DMS79 treated with DMSO at 0.1 percent for 48 hours (cell line): ENCODE measurements around the gene C16orf89.
A peak's percentile ranks its signal among the peaks of the same experiment; 100 is the strongest.

Experiments used
- DNase-seq: peaks from one replicate; lab custom pipeline; 2025; lab: John Stamatoyannopoulos, UW

Gene C16orf89

DNA sequence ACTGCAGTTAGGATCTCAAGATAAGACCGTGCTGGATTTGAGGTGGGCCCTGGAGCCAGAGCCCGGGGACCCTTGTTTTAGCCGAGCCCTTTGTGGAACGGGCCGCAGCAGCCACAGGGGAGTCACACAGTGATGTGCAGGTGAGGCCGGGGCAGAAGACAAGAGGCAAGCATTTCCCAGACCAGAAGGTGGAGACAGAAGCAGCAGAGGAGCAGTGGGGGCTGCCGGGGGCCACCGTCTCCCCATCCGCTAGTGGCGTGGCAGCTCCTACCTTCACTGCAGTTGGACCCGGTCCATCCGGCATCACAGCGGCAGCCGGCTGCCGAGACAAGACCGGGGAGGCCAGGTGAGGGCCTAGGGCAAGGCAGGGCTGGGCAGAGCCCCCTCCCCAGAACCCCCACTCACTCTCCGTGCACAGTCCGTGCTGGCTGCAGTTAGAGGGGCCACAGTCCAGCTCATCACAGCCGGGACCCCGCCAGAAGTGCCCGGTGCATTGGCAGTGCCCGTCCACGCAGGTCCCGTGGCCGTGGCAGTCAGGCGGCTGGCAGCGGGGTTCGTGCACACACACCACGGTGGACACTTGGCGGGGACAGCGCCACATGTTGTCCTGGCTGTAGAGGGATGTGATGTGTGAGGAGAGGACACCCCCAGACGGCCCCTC, 38.1 kb downstream of the C16orf89 start:
- DNase-seq: no peak

DNA sequence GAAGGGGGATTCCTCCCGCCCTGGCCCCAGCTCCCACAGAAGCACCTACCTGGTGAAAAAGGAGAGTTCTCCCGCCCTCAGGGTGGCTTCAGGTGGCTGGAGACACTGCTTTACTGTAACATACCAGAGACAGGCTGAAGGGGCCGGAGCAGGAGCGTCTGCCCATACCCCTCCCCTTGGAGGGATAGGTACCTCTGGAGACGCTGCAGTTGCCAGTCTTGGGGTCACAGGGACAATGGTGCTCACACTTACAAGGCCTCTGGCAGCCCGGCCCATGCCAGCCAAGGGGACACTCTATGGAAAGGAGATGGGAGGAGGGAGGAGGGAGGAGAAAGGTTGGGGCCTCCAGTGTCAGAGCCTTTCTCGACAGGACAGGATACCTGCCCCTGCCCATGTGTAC, 38.7 kb downstream of the C16orf89 start:
- no peak for DNase-seq

GRCh38 chr16:5026664-5027063, 39.1 kb downstream of the C16orf89 start:
- no peak for DNase-seq

DNA sequence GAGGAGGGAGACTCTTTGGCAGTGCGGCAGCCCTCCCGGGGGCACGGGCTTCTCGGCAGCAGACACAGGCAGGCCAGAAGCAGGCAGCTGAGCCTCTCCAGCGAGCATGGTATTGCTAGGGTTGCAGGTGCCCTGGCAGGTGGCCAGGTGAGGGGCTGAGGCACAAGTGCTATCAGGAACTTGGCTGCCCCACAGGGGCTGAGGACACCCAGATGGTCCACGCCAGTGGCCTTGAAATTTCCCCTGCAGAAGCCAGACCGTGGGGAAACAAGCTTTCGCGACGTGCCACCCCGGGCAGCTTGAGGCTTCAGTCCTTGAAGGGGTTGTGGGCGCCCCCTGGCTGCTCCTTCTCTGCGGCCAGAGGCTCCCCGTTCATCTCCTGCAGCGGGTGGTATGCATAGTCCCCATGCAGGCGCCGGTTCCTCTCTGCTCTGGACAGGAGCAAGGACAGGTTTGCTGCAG, 40.6 kb downstream of the C16orf89 start:
- peak; percentile 72 for DNase-seq

DNA sequence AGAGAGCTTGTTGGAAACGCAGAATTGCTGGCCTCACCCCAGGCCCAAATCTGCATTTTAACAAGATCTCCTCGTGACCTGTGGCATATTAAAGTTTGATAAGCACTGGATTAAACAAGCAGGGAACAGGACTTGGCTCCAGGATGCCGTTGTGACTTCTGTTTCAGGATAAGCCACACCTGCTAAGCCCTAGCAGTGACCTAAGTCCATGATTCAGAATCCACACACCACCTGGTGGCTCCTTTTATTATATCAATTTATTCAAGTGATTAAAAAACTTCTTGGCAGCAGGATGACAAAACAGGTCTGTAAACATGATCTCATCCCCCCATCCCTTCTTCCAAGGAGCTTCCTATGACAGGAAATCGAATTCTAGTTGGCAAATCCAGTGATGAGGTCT, 41.1 kb downstream of the C16orf89 start:
- DNase-seq: peak; percentile 80

DNA sequence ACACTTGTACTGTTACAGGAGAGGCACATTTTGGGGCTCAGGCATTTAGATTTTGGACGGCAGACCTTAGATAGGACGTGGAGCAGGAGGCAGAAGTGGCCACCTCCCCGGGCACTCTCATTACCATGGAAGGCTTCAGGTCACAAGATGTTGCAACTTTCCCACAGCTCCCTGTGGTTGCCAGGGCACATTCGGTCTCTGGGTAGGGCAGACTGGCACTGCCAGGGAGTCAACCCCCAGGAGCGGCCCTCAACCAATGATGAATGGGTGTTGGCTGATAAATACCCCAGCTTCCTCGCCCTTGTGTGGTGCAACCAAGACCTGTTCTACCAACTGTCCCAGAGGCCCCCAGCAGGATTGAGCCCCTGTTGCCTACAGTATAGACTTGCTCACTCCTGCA, 43.2 kb downstream of the C16orf89 start:
- no peak for DNase-seq

- DNase-seq: no peak
Measured at GRCh38 chr16:5020551-5020950, 45.2 kb downstream of the C16orf89 start.

DNA sequence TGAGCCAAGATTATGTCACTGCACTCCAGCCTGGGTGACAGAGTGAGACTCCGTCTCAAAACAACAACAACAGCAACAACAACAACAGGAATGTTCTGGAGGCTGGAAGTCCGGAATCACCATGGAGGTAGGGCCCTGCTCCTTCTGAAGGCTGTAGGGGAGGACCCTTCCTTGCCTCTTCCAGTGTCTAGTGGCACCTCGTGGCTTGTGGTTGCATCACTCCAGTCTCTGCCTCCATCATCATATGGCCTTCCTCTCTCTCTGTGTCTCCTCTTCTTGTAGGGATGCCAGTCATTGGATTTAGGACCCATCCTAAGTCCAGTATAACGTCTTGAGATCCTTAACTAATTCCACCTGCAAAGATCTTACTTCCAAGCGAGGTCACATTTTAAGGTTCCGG, 46.0 kb downstream of the C16orf89 start:
- no peak for DNase-seq

GRCh38 chr16:5018793-5019192, 47.0 kb downstream of the C16orf89 start:
- no peak for DNase-seq

GRCh38 chr16:5017678-5017969, 48.1 kb downstream of the C16orf89 start:
- DNase-seq: no peak

DNA sequence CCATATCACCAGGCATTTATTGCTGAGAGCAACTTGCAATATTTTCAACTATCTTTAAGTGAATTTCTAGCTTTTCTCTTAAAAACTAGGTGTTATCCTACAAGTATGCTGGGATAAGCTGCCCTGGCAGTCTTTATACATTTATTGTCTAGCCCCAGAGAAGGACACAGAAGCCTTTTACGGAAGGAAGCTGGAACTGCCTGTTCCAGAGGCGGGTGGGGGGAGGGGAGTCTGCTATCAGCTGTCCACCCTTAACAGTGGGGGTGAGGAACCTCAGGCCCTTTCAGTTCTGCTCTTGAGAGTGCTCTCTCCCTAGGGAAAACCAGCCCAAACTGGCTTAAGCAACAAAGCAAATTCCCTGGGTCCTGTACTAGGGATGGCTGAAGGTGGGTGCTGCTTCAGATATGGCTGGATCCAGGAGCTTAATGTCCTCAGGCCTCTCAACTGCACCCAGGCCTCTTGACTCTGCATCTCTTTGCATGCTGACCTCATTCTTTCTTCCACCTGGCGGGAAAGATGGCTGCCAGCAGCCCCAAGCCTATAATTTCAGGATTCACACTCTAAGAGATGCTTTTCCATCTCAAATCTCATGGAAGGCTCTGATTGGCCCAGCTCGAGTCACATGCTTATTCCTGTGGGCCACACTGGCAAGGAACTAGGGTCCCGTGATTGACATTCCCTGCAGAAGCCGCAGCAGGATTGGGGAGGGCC, 48.6 kb downstream of the C16orf89 start:
- DNase-seq: no peak

DNA sequence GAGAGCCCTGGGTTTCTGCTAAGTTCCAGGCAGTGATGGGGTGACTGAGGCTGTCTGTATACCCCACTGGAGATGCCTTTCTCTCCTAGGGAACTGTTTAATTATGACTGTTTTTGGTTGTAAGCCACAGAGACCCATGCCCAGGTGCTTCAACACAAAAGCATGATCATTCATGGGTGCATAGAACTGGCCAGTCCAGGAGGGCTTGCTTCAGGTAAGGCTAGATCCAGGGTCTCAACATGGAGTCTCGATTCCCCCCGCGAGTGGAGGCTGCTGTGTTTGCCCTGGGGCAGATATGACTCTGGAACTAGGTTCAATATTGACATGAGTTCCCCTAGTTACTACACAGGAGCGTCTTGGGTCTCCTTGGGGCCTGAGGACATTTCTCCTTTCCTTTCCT, 49.9 kb downstream of the C16orf89 start:
- no peak for DNase-seq

- no peak for DNase-seq
Measured at GRCh38 chr16:5015351-5015750, 50.4 kb downstream of the C16orf89 start.

- DNase-seq: no peak
Measured at GRCh38 chr16:5012887-5013286, 52.9 kb downstream of the C16orf89 start.

DNA sequence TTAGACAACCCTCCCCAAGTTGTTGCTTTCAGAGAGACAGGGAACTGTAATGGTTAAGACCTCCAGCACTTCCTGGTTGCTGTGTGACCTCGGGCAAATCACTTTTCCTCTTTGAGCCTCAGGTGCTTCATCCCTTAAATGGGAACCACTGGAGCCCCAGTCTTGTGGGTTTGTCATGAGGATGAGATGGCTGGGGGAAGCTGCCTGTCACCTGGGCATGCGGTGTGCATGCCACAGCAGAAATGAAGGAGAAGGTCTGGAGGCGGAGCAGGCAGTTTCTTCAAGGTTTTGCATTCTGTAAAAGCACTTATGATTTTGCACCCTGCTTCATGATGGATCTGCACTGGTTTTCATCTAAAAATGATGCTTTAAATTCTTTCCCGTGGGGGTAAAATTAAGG, 54.1 kb downstream of the C16orf89 start:
- no peak for DNase-seq

DNA sequence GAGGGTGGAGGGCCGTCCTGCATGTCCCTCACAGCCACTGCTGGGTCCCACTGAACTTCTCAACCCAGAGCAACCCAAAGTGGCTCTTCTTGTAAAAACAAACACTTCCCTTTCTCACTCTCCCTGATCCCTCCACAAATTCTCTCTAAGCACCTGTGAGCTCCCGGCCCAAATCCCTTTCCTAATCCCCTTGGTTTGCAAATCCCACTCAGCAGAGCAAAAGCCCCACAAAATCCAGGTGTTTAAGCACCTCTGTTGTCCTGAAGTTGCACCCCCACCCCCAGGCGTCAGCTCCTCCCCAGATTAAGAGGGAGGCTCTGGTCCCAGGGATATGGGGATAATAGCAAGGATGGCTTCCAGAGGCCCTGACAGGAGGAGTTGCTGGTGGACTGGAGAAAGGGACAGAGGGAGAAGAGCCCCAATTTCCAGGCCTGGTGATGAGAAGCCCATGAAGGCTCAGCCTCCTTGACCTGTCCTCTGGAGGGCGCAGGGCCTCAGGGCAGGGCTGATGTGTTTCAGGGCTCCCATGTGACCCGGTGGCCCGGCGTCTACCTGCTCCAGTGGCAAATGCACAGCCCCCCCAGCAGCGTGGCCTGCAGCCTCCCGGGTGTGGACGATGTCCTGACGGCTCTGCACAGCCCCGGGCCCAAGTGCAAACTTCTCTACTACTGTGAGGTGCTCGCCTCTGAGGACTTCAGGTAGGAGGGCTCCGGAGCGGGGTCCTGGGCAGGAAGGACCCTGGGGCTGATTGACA, 55.0 kb downstream of the C16orf89 start:
- DNase-seq: no peak

DNA sequence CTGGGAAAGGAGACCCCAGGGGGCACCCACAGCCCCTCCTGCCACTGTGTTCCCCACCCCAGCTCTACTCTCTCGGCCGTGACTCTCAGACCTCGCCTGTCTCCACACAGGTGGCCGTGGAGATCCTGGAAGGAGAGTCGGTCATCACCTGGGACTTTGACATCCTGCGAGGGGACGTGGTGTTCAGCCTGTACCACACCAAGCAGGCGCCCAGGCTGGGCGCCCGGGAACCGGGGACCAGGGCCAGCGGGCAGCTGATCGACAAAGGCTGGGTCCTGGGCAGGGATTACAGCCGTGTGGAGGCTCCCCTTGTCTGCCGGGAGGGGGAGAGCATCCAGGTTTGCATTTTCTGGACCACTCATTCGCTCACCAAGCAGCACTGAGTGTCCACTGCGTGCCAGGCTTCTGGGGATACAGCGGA, 57.4 kb downstream of the C16orf89 start:
- DNase-seq: no peak

DNA sequence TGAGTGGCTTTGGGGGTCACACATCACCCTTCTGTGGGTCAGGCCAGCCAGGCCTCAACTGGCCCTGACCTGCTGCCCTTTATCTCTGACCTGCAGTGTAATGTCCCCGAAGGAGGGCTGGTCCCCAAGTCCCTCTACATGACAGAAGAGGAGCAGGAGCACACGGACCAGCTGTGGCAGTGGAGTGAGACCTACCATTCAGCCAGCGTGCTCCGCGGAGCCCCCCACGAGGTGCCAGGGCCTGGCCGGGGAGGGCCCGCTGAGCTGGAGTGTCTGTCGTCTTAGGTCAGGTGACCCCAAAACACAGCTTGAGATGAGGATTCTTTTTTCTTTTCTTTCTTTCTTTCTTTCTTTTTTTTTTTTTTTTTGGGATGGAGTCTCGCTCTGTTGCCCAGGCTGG, 58.5 kb downstream of the C16orf89 start:
- DNase-seq: no peak

- no peak for DNase-seq
Measured at GRCh38 chr16:5006348-5007193, 59.2 kb downstream of the C16orf89 start.

DNA sequence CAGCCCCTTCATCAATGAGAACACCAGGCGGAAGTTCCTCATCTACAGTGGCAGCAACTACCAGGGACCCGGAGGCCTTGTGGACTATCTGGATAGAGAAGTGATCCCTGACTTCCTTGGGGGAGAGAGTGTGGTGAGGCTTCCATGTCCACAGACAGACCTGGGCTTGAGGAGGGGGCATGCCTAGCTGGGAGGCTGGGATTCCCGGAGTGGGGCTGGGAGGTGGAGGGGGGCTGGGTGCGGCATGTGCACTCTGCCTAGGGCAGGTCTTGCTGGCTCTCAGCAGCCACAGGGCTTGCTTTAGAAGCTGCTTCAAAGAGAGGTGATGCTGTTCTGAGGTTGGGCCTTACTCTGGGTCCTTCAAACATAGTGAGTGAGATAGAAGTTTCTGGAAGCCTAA, 59.8 kb downstream of the C16orf89 start:
- no peak for DNase-seq

GRCh38 chr16:5004311-5004710, 61.4 kb downstream of the C16orf89 start:
- DNase-seq: no peak

DNA sequence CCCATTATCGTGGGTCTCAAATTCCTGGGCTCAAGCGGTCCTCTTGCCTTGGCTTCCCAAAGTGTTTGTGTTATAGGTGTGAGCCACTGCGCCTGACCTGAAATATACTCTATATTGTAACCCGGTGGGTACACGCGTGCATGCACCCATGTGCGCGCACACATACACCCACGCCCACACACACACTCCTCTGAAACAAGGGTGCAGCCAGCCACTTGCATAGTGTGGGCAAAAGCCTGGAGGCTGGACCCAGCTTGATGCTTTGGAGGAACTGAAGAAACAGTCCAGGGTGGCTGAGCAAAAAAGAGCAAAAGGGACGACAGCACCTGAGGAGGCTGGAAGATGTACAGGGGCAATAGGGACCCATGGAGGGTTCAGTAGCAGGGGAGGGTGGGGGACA, 61.9 kb downstream of the C16orf89 start:
- DNase-seq: no peak
